Tibial artery (tissue), 4 donors: ENCODE data around the gene ADRA1B.

Source experiments
- DNase-seq, 2 donors: peaks; one replicate each; pipeline ENCODE4 v3.0.0-alpha.2; 2019
- H3K27ac ChIP-seq, 2 donors: fragments of 200-600 bp; sonication (generic) in 1 of 2; 1 replicate in 1 of 2; 2 replicates in 1 of 2; pipeline ENCODE4 v1.5.1; 2018 to 2019; ENCODE audit warnings: mild to moderate bottlenecking in 1 of 2
- H3K27me3 ChIP-seq, 2 donors: fragments of 200-600 bp; sonication (generic) in 1 of 2; one replicate each; pipeline versions ENCODE4 v1.5.1 to v1.6.0; 2016 to 2019
- H3K36me3 ChIP-seq, 3 donors: fragments of 200-600 bp; sonication (generic) in 2 of 3; one replicate each; pipeline ENCODE4 v1.5.1; 2016 to 2019; ENCODE audit warnings: mild to moderate bottlenecking in 2 of 3
- H3K4me1 ChIP-seq, 4 donors: fragments of 200-600 bp; sonication (generic) in 2 of 4; 1 replicate in 3 of 4; 2 replicates in 1 of 4; pipeline ENCODE4 v1.5.1; 2016 to 2019
- H3K4me3 ChIP-seq, 2 donors: fragments of 200-600 bp; sonication (generic) in 1 of 2; 1 replicate in 1 of 2; 2 replicates in 1 of 2; pipeline ENCODE4 v1.5.1; 2018 to 2019; ENCODE audit warnings: mild to moderate bottlenecking in 2 of 2
- H3K9me3 ChIP-seq, 3 donors: fragments of 200-600 bp; sonication (generic) in 1 of 3; one replicate each; pipeline ENCODE4 v1.5.1; 2016 to 2019
- intact Hi-C: fragments of 100-400 bp; cut with DNase I; formaldehyde crosslinking; loops from one replicate; pipeline ENCODE4 v1.15.0; 2023; ENCODE audit warnings: low total_unique reads
- TF ChIP-seq, protein P1 (sequence below), 2 experiments: fragments of 200-600 bp in 1 of 2; fragments of 450-650 bp in 1 of 2; IDR thresholded peaks; one replicate each; pipeline ENCODE4 v1.5.1; 2017 to 2019; ENCODE audit warnings: antibody characterized with exemption in 2 of 2, mild to moderate bottlenecking in 1 of 2, moderate library complexity in 1 of 2

The ADRA1B gene

DNA sequence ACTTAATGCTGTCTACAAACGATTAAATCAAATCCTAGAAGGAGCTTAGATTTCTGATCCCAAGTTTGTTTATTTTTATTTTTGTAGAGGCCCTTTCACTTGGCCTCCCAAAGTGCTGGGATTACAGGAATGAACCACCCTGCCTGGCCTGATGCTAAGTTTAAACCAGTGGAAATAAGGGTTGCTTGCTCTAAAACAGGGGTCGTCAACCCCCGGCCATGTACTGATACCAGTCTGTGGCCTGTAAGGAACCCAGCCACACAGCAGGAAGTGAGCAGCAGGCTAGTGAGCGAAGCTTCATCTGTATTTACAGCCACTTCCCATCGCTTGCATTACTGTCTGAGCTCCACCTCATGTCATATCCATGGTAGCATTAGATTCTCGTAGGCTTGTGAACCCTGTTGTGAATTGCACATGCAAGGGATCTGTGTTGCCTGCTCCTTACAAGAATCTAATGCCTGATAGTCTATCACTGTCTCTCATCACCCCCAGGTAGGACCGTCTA lies 104.0 kb downstream of the ADRA1B start:
- no peak for DNase-seq
- H3K9me3 ChIP-seq, result no peaks in the 10 kb centered on the region
- intact Hi-C loops, result loop anchor here (2.0 to 5.0 kb wide), 2 partner anchors 172 to 326 kb away; no protein-coding TSS in a partner anchor
- H3K36me3 ChIP-seq, result peaks cover 4 to 67% (median 5%) of the 10 kb centered on the region in 3 donors
- TF ChIP-seq, protein P1, sequence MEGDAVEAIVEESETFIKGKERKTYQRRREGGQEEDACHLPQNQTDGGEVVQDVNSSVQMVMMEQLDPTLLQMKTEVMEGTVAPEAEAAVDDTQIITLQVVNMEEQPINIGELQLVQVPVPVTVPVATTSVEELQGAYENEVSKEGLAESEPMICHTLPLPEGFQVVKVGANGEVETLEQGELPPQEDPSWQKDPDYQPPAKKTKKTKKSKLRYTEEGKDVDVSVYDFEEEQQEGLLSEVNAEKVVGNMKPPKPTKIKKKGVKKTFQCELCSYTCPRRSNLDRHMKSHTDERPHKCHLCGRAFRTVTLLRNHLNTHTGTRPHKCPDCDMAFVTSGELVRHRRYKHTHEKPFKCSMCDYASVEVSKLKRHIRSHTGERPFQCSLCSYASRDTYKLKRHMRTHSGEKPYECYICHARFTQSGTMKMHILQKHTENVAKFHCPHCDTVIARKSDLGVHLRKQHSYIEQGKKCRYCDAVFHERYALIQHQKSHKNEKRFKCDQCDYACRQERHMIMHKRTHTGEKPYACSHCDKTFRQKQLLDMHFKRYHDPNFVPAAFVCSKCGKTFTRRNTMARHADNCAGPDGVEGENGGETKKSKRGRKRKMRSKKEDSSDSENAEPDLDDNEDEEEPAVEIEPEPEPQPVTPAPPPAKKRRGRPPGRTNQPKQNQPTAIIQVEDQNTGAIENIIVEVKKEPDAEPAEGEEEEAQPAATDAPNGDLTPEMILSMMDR (IDR thresholded peaks at IDR 0.05), result no peak
- no peaks in the 10 kb centered on the region for H3K27me3 ChIP-seq
- H3K4me1 ChIP-seq, result peaks cover 0 to 11% (median 0%) of the 10 kb centered on the region in 4 donors
- no peak overlapping the region for H3K4me3 ChIP-seq
- H3K27ac ChIP-seq, result no peak overlapping the region

DNA sequence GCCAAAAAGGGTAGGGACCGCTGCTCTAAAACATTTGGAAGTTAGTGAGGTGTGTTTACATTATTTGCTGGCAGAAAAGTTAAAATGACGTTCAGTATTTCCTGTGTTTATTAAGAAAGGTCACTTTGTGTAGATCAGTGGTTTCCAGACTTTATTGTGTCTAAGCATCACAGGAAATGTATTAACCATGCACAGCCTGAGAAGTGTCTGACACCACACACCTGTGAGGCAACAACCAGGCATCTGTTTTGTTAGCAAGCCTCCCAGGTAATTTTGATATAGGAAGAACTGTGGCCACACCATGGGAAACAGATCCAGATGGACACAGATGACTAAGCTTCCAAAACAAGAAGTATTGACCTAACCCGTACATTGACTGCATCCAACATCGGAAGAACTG lies 104.7 kb downstream of the ADRA1B start:
- Histone ChIP-seq H3K27me3 (no peaks in the 10 kb centered on the region), H3K9me3 (no peaks in the 10 kb centered on the region), H3K4me1 (peaks cover 0 to 11% (median 0%) of the 10 kb centered on the region in 4 donors), H3K36me3 (peaks cover 0 to 66% (median 4%) of the 10 kb centered on the region in 3 donors), H3K4me3 (no peak overlapping the region), H3K27ac (no peak overlapping the region)
- TF ChIP-seq, protein P1 (IDR thresholded peaks at IDR 0.05), result no peak
- intact Hi-C loops, result loop anchor here (2.0 to 5.0 kb wide), 2 partner anchors 171 to 326 kb away; no protein-coding TSS in a partner anchor
- no peak for DNase-seq

DNA sequence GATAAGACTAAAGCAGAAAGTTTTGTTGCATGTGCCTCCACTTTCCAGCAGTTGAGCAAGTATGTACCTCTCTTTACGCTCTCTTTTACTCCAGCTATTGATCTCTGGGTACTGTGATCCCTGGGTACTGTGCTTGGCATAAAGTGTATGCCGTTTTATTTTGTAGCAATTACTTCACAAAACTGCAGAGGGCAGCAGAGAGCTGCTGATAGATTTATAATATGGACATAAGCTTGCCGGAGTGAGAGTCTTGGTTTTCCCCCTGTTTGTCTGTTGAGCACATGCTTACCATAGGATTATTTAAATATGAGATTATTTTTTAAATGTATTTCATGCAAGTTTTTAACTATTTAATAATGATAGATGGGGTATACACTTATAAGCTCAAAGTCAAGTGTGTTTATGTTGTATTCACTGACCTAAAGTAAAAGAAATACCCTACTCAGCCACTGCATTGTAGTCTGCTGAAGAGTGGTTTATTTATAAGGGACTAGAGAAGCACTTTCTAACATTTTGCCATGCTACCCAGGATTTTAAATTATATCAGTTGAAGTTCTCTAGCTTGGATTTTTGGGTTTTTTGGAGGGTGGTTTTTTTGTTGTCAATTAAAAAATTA lies 105.7 kb downstream of the ADRA1B start:
- H3K27ac ChIP-seq, result no peak overlapping the region
- H3K9me3 ChIP-seq, result no peaks in the 10 kb centered on the region
- peak in 1 of 2 donors; percentile 44 for DNase-seq
- no peaks in the 10 kb centered on the region for H3K27me3 ChIP-seq
- intact Hi-C loops, result loop anchor here (2.0 to 5.0 kb wide), 2 partner anchors 170 to 325 kb away; no protein-coding TSS in a partner anchor
- H3K4me3 ChIP-seq, result no peak overlapping the region
- TF ChIP-seq, protein P1 (IDR thresholded peaks at IDR 0.05), result peak; percentile 73 to 88
- peaks cover 0 to 11% (median 0%) of the 10 kb centered on the region in 4 donors for H3K4me1 ChIP-seq
- H3K36me3 ChIP-seq, result peaks cover 0 to 56% (median 4%) of the 10 kb centered on the region in 3 donors
